ENCODE measurements around the gene SLC44A2.

The SLC44A2 gene

GRCh38 chr19:10683582-10683981, 58.2 kb downstream of the SLC44A2 start:
- DNase-seq: no peak

GRCh38 chr19:10685210-10685609, 59.9 kb downstream of the SLC44A2 start:
- DNase-seq: no peak

- no peak for DNase-seq
These were observed 60.8 kb downstream of the SLC44A2 start for GRCh38 chr19:10686193-10686592.

- DNase-seq: no peak
These were observed 61.5 kb downstream of the SLC44A2 start for GRCh38 chr19:10686661-10687517.

GRCh38 chr19:10687518-10688288, 62.4 kb downstream of the SLC44A2 start:
- DNase-seq: no peak

GRCh38 chr19:10688545-10689280, 63.4 kb downstream of the SLC44A2 start:
- no peak for DNase-seq

GRCh38 chr19:10690341-10690781, 65.0 kb downstream of the SLC44A2 start:
- no peak for DNase-seq

GRCh38 chr19:10691178-10691881, 66.0 kb downstream of the SLC44A2 start:
- DNase-seq: no peak

GRCh38 chr19:10691883-10692282, 66.5 kb downstream of the SLC44A2 start:
- DNase-seq: no peak

- no peak for DNase-seq
These were observed 67.4 kb downstream of the SLC44A2 start for GRCh38 chr19:10692673-10693264.
